Trophoblast cell (in vitro differentiated cells and primary cell): ENCODE results near the gene ERICH6B.
A peak's percentile ranks its signal among the peaks of the same experiment; 100 is the strongest.

ENCODE experiments used
- DNase-seq, 2 donors: peaks; one replicate each; pipeline ENCODE4 v3.0.0-alpha.2; 2016
- H2AFZ ChIP-seq: 2 replicates; pipeline ENCODE4 v1.6.1; 2013; ENCODE audit warnings: low read length, moderate library complexity, mild to moderate bottlenecking; ENCODE audit not compliant: insufficient read depth, poor library complexity
- H2AK5ac ChIP-seq: 2 replicates; pipeline ENCODE4 v1.6.1; 2013; ENCODE audit warnings: mild to moderate bottlenecking, low read length
- H2BK120ac ChIP-seq: 2 replicates; pipeline ENCODE4 v1.6.1; 2013; ENCODE audit warnings: low read length, mild to moderate bottlenecking, moderate library complexity; ENCODE audit not compliant: insufficient read depth, poor library complexity
- H2BK12ac ChIP-seq: 2 replicates; pipeline ENCODE4 v1.6.1; 2013; ENCODE audit warnings: mild to moderate bottlenecking, low read length, moderate library complexity
- H2BK5ac ChIP-seq: 2 replicates; pipeline ENCODE4 v1.6.1; 2013; ENCODE audit warnings: low read length, low read depth, moderate library complexity, mild to moderate bottlenecking; ENCODE audit not compliant: poor library complexity
- H3K14ac ChIP-seq: 2 replicates; pipeline ENCODE4 v1.6.1; 2013; ENCODE audit warnings: mild to moderate bottlenecking, low read length
- H3K18ac ChIP-seq: 2 replicates; pipeline ENCODE4 v1.6.1; 2013; ENCODE audit warnings: mild to moderate bottlenecking, low read length
- H3K23ac ChIP-seq: 2 replicates; pipeline ENCODE4 v1.6.1; 2013; ENCODE audit warnings: low read length
- H3K27ac ChIP-seq: 2 replicates; pipeline ENCODE4 v1.5.1; 2013; ENCODE audit warnings: low read depth, mild to moderate bottlenecking, inconsistent platforms, low read length, moderate library complexity
- H3K27me3 ChIP-seq: 2 replicates; pipeline ENCODE4 v1.6.1; 2013; ENCODE audit warnings: inconsistent platforms, mild to moderate bottlenecking, low read length, moderate library complexity; ENCODE audit not compliant: insufficient read depth
- H3K36me3 ChIP-seq, 2 experiments: 1 replicate in 1 of 2; 2 replicates in 1 of 2; pipeline ENCODE4 v1.6.1; 2013; ENCODE audit warnings: low read length in 2 of 2, mild to moderate bottlenecking in 2 of 2, moderate library complexity in 1 of 2; ENCODE audit not compliant: insufficient read depth in 2 of 2, control insufficient read depth in 1 of 2
- H3K4ac ChIP-seq: 2 replicates; pipeline ENCODE4 v1.6.1; 2013; ENCODE audit warnings: low read depth, mild to moderate bottlenecking, low read length, moderate library complexity
- H3K4me1 ChIP-seq, 2 experiments: 1 replicate in 1 of 2; 2 replicates in 1 of 2; pipeline ENCODE4 v1.6.1; 2013; ENCODE audit warnings: low read length in 2 of 2, mild to moderate bottlenecking in 2 of 2, moderate library complexity in 1 of 2; ENCODE audit not compliant: insufficient read depth in 2 of 2, control insufficient read depth in 1 of 2
- H3K4me2 ChIP-seq: 2 replicates; pipeline ENCODE4 v1.6.1; 2013; ENCODE audit warnings: inconsistent platforms, mild to moderate bottlenecking, low read length, moderate library complexity
- H3K4me3 ChIP-seq: 2 replicates; pipeline ENCODE4 v1.5.1; 2013; ENCODE audit warnings: mild to moderate bottlenecking, low read depth, low read length, inconsistent platforms
- H3K79me1 ChIP-seq: one replicate; pipeline ENCODE4 v1.6.1; 2013; ENCODE audit warnings: low read length
- H3K79me2 ChIP-seq: 2 replicates; pipeline ENCODE4 v1.6.1; 2013; ENCODE audit warnings: low read length, mild to moderate bottlenecking; ENCODE audit not compliant: control insufficient read depth, insufficient read depth, poor library complexity
- H3K9ac ChIP-seq: 2 replicates; pipeline ENCODE4 v1.6.1; 2013; ENCODE audit warnings: mild to moderate bottlenecking, low read length
- H3K9me3 ChIP-seq: 2 replicates; pipeline ENCODE4 v1.6.1; 2013; ENCODE audit warnings: low read depth, mild to moderate bottlenecking, control low read depth, inconsistent platforms, low read length; ENCODE audit not compliant: insufficient read depth
- H4K12ac ChIP-seq: 2 replicates; pipeline ENCODE4 v1.6.1; 2013; ENCODE audit warnings: low read depth, mild to moderate bottlenecking, low read length, moderate library complexity
- H4K8ac ChIP-seq: 2 replicates; pipeline ENCODE4 v1.6.1; 2013; ENCODE audit warnings: low read depth, mild to moderate bottlenecking, low read length, moderate library complexity
- H4K91ac ChIP-seq: one replicate; pipeline ENCODE4 v1.6.1; 2013; ENCODE audit warnings: low read depth, mild to moderate bottlenecking, low read length, moderate library complexity
- WGBS: extraction: QIAGEN DNeasy Blood & Tissue Kit; methylation state at CpG from one replicate; pipeline ENCODE4 v1.1.7; 2013; ENCODE audit warnings: missing lambda C conversion rate; ENCODE audit not compliant: insufficient read length, insufficient coverage; ENCODE audit errors: extremely low coverage; 5-methylcytosine and 5-hydroxymethylcytosine counted together

Gene ERICH6B

GRCh38 chr13:45545686-45546409, 69.7 kb downstream of the ERICH6B start:
- WGBS, result no CpG with 5 or more reads among the region's 6 CpGs

GRCh38 chr13:45544520-45544919, 71.0 kb downstream of the ERICH6B start:
- Histone ChIP-seq H4K8ac (no peak overlapping the region), H3K79me1 (no peaks in the 10 kb centered on the region), H3K27ac (no peak overlapping the region), H3K23ac (no peak overlapping the region), H3K4me1 (peaks cover 0 to 3% of the 10 kb centered on the region in 2 experiments), H3K27me3 (no peaks in the 10 kb centered on the region), H2BK12ac (no peak overlapping the region), H4K91ac (no peak overlapping the region), H3K4me2 (no peak overlapping the region), H3K14ac (no peak overlapping the region), H2BK5ac (no peak overlapping the region), H3K9me3 (no peaks in the 10 kb centered on the region), H2AK5ac (no peak overlapping the region), H2AFZ (no peak overlapping the region), H3K9ac (no peak overlapping the region), H3K4ac (no peak overlapping the region), H3K36me3 (no peaks in the 10 kb centered on the region), H2BK120ac (no peak overlapping the region), H3K4me3 (no peak overlapping the region), H3K18ac (no peak overlapping the region), H3K79me2 (no peaks in the 10 kb centered on the region), H4K12ac (no peak overlapping the region)
- no CpG with 5 or more reads among the region's 2 CpGs for WGBS
- peak in 1 of 2 donors; percentile 30 for DNase-seq

More at GRCh38 chr13:45545686-45546409, 69.7 kb downstream of the ERICH6B start:
- Histone ChIP-seq H4K8ac (no peak overlapping the region), H3K79me2 (no peaks in the 10 kb centered on the region), H3K23ac (no peak overlapping the region), H3K4me1 (peaks cover 0 to 3% of the 10 kb centered on the region in 2 experiments), H3K4me2 (no peak overlapping the region), H2AFZ (no peak overlapping the region), H3K9ac (no peak overlapping the region), H2BK12ac (no peak overlapping the region), H4K91ac (no peak overlapping the region), H3K27ac (no peak overlapping the region), H3K14ac (no peak overlapping the region), H2BK5ac (no peak overlapping the region), H3K9me3 (no peaks in the 10 kb centered on the region), H3K27me3 (no peaks in the 10 kb centered on the region), H3K79me1 (no peaks in the 10 kb centered on the region), H3K18ac (no peak overlapping the region), H3K4me3 (no peak overlapping the region), H3K4ac (no peak overlapping the region), H4K12ac (no peak overlapping the region), H3K36me3 (no peaks in the 10 kb centered on the region), H2BK120ac (no peak overlapping the region), H2AK5ac (no peak overlapping the region)
- DNase-seq, result peak; percentile 38 to 86

- no peak overlapping the region for H3K27ac ChIP-seq
- no peak overlapping the region for H4K8ac ChIP-seq
- H3K4me1 ChIP-seq, result peaks cover 0 to 3% of the 10 kb centered on the region in 2 experiments
- no peak overlapping the region for H3K9ac ChIP-seq
- no peak overlapping the region for H2BK5ac ChIP-seq
- H3K18ac ChIP-seq, result no peak overlapping the region
- WGBS, result no CpG with 5 or more reads among the region's 5 CpGs
- no peak overlapping the region for H2BK120ac ChIP-seq
- no peak overlapping the region for H2AK5ac ChIP-seq
- H3K27me3 ChIP-seq, result no peaks in the 10 kb centered on the region
- H3K23ac ChIP-seq, result no peak overlapping the region
- H3K4me3 ChIP-seq, result no peak overlapping the region
- H3K79me1 ChIP-seq, result no peaks in the 10 kb centered on the region
- no peak overlapping the region for H4K91ac ChIP-seq
- DNase-seq, result no peak
- H3K9me3 ChIP-seq, result no peaks in the 10 kb centered on the region
- no peak overlapping the region for H3K4me2 ChIP-seq
- no peak overlapping the region for H2BK12ac ChIP-seq
- H2AFZ ChIP-seq, result no peak overlapping the region
- H3K79me2 ChIP-seq, result no peaks in the 10 kb centered on the region
- H3K4ac ChIP-seq, result no peak overlapping the region
- H3K36me3 ChIP-seq, result no peaks in the 10 kb centered on the region
- H3K14ac ChIP-seq, result no peak overlapping the region
- H4K12ac ChIP-seq, result no peak overlapping the region
These were observed 72.7 kb downstream of the ERICH6B start for GRCh38 chr13:45542878-45543277.

GRCh38 chr13:45542391-45542790, 73.1 kb downstream of the ERICH6B start:
- H3K4me2 ChIP-seq, result no peak overlapping the region
- no peak overlapping the region for H3K9ac ChIP-seq
- H4K91ac ChIP-seq, result no peak overlapping the region
- no peaks in the 10 kb centered on the region for H3K36me3 ChIP-seq
- no peak overlapping the region for H3K14ac ChIP-seq
- H2BK5ac ChIP-seq, result no peak overlapping the region
- no peaks in the 10 kb centered on the region for H3K79me1 ChIP-seq
- no peak overlapping the region for H3K4me3 ChIP-seq
- H3K4me1 ChIP-seq, result peaks cover 0 to 3% of the 10 kb centered on the region in 2 experiments
- no peaks in the 10 kb centered on the region for H3K9me3 ChIP-seq
- H3K23ac ChIP-seq, result no peak overlapping the region
- H3K18ac ChIP-seq, result no peak overlapping the region
- no peak overlapping the region for H2BK120ac ChIP-seq
- H4K8ac ChIP-seq, result no peak overlapping the region
- no CpG with 5 or more reads among the region's 8 CpGs for WGBS
- H3K27ac ChIP-seq, result no peak overlapping the region
- no peak overlapping the region for H4K12ac ChIP-seq
- no peaks in the 10 kb centered on the region for H3K27me3 ChIP-seq
- H3K79me2 ChIP-seq, result no peaks in the 10 kb centered on the region
- H2AK5ac ChIP-seq, result no peak overlapping the region
- H2BK12ac ChIP-seq, result no peak overlapping the region
- no peak overlapping the region for H3K4ac ChIP-seq
- H2AFZ ChIP-seq, result no peak overlapping the region
- DNase-seq, result no peak
